Heart left ventricle (tissue), 13 donors: ENCODE results near the gene CDH18.

Experiments used
- CTCF ChIP-seq, 12 donors: fragments of 200-600 bp; sonication (generic) in 4 of 12; IDR thresholded peaks; one replicate each; pipeline versions ENCODE4 v1.5.0 to v1.8.0; 2018 to 2022; ENCODE audit warnings: antibody characterized with exemption in 12 of 12, mild to moderate bottlenecking in 5 of 12
- POLR2A ChIP-seq, 2 donors: fragments of 450-650 bp; IDR thresholded peaks; one replicate each; pipeline ENCODE4 v1.6.1; 2017; ENCODE audit warnings: antibody characterized with exemption in 2 of 2, mild to moderate bottlenecking in 2 of 2, moderate library complexity in 2 of 2
- donor health status: ischemic (EF 13 %, LVEDD 7.1; RV severe dilation, severe dysfunction).
- donor health status: DM: no; HTN: yes; CAD: no.
- donor health status: DM: no; HTN: no; CAD: no.
- donor health status: ischemic (EF 25% LVEDD 6.9; RV normal size, moderate dysfunction).
- donor health status: ischemic (EF 25% LVEDD 5.7; RV mildly dilated, moderate dysfunction).
- donor health status: ischemic (EF 35%, LVEDD 5.7; RV mildly dilated, moderate dysfunction).
- donor health status: nonischemic (EF 11% LVEDD 7.7; RV severe dilation, severe dysfunction).
- donor health status: DM: yes; HTN: yes; CAD: no.
- donor health status: PGD.
- donor health status: ischemic (EF 29% LVEDD 5.4; RV normal size, mild dysfunction).
- donor health status: nonischemic (EF 23%, LVEDD 6.1; RV moderate dilation, normal function).

DNA sequence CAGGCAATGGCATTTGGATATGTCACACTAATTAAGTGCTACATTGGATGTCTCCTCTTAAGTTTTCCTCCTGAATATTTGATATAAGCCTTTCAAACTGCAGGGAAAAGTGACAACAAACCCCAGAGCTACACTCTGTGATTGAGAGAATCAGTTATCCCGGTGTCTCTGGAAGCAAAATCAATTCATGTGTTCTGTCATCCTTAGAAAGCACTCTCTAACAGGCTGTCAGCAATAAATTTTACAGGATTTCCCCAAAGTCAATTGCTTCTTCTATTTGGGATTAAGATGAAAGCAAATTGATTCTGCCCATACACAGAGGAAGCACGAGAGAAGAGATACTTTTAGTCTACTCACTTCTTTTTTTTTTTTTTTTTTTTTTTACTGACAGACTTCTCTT is 332.4 kb downstream of the CDH18 start:
- TF ChIP-seq POLR2A (IDR thresholded peaks at IDR 0.05) (no peak), CTCF (IDR thresholded peaks at IDR 0.05) (no peak)
